A549 (cell line): ENCODE results near the gene VPS54.

Experiments
- CTCF ChIP-seq: fragments of >200 bp; sonication (Bioruptor Twin); formaldehyde crosslinking; IDR thresholded peaks from 3 replicates; pipeline ENCODE4 v1.5.1; 2016
- HDAC2 ChIP-seq: fragments of 200-600 bp; sonication (generic); IDR thresholded peaks from 2 replicates; pipeline ENCODE4 v1.6.1; 2016
- KDM1A ChIP-seq: fragments of 200-600 bp; sonication (generic); IDR thresholded peaks from 2 replicates; pipeline ENCODE4 v1.6.1; 2016; ENCODE audit warnings: low read depth, mild to moderate bottlenecking
- POLR2A ChIP-seq: IDR thresholded peaks from 2 replicates; pipeline ENCODE4 v1.6.1; 2012; ENCODE audit warnings: mild to moderate bottlenecking, low read length
- RFX5 ChIP-seq: fragments of 450-650 bp; IDR thresholded peaks from 2 replicates; pipeline ENCODE4 v1.7.1; 2014; ENCODE audit warnings: antibody characterized with exemption, mild to moderate bottlenecking, moderate library complexity
- RNF2 ChIP-seq: fragments of 200-600 bp; sonication (generic); IDR thresholded peaks from 2 replicates; pipeline ENCODE4 v1.6.1; 2016; ENCODE audit warnings: low read depth, mild to moderate bottlenecking, antibody characterized with exemption, moderate library complexity, borderline replicate concordance
- ZC3H11A ChIP-seq: fragments of 450-650 bp; IDR thresholded peaks from 2 replicates; pipeline ENCODE4 v1.6.1; 2014; ENCODE audit warnings: antibody characterized with exemption, mild to moderate bottlenecking

DNA sequence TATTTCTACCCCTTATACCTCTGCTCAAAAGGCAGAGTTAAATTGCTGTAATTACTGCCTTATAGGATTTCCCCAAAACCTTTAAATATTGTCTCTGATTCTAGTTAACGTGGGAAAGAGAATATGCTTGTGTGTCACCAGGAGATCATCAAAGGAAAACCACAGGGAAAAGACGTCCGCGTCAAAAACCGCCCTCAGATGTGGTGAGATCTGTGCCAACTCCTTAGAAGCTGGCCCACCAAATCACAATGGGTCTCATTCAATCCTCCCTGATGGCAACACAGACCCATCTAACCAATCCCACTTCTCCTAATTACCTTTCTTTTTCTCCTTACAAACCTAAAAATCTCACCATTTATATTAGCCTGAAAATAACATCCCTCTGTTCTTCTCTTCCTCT lies 25.4 kb downstream of the VPS54 start:
- no peak for TF ChIP-seq POLR2A
- no peak for TF ChIP-seq ZC3H11A
- no peak for TF ChIP-seq RFX5
- TF ChIP-seq CTCF = no peak
- TF ChIP-seq RNF2 = no peak
- no peak for TF ChIP-seq KDM1A
- no peak for TF ChIP-seq HDAC2
